Ishikawa (cell line): ENCODE results near the gene ADGRD2.

ENCODE experiments used
- EGR1 ChIP-seq: IDR thresholded peaks from 2 replicates; pipeline ENCODE4 v1.6.1; 2012
- FOXM1 ChIP-seq: IDR thresholded peaks from 2 replicates; pipeline ENCODE4 v1.6.1; 2012; ENCODE audit warnings: low read depth, borderline replicate concordance
- YY1 ChIP-seq: IDR thresholded peaks from 2 replicates; pipeline ENCODE4 v1.6.1; 2012; ENCODE audit warnings: low read depth
- ZBTB7A ChIP-seq: IDR thresholded peaks from 2 replicates; pipeline ENCODE4 v1.6.1; 2012; ENCODE audit warnings: low read depth
- TF ChIP-seq, protein P1 (sequence below): IDR thresholded peaks from 2 replicates; pipeline ENCODE4 v1.6.1; 2012
- TF ChIP-seq, protein P2 (sequence below): IDR thresholded peaks from 2 replicates; pipeline ENCODE4 v1.6.1; 2012

DNA sequence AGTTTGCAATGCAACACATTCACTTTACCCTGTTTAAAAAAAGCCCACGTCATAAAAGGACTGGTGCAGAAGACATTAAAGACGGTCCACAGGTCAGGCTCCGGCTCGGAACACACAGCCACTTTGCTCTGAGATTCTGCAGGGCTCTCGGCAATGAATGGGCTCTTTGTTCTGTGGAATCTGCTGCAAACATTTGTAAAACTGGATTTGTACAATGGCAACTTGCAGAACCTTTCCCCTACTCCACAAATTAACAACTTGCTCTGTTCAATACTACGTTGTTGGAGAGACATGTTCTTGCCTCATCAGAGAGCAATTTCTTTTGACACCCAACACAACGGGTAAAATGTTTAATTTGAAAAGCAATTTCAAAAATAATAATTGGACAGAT lies 70.0 kb downstream of the ADGRD2 start:
- TF ChIP-seq YY1: no peak
- no peak for TF ChIP-seq FOXM1
- TF ChIP-seq EGR1: no peak
- TF ChIP-seq, protein P1, sequence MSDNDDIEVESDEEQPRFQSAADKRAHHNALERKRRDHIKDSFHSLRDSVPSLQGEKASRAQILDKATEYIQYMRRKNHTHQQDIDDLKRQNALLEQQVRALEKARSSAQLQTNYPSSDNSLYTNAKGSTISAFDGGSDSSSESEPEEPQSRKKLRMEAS: no peak
- TF ChIP-seq, protein P2, sequence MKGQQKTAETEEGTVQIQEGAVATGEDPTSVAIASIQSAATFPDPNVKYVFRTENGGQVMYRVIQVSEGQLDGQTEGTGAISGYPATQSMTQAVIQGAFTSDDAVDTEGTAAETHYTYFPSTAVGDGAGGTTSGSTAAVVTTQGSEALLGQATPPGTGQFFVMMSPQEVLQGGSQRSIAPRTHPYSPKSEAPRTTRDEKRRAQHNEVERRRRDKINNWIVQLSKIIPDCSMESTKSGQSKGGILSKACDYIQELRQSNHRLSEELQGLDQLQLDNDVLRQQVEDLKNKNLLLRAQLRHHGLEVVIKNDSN: no peak
- TF ChIP-seq ZBTB7A: no peak
